GM23338 (cell line): ENCODE results near the gene PTP4A1. TPM values are rescaled to one million over a fixed set of nuclear protein-coding genes. Genes with fewer than 3 reads are reported as not detected.

ENCODE experiments used
- ATAC-seq: fragments of 200-7000 bp; cut with Tn5 transposase; 3 replicates; pipeline ENCODE4 v1.9.1; 2020
- DNase-seq: peaks from one replicate; pipeline ENCODE4 v3.0.0-alpha.2; 2015; ENCODE audit warnings: low spot score
- H2AFZ ChIP-seq: fragments of 200-600 bp; sonication (generic); 2 replicates; pipeline ENCODE4 v1.8.0; 2016; ENCODE audit warnings: antibody characterized with exemption, mild to moderate bottlenecking, moderate library complexity
- H3F3A ChIP-seq: fragments of 200-600 bp; sonication (generic); replicated peaks from 2 replicates; pipeline ENCODE4 v1.8.0; 2017; ENCODE audit warnings: antibody characterized with exemption, mixed run types, low read depth
- H3K27ac ChIP-seq: fragments of 200-600 bp; sonication (generic); 2 replicates; pipeline ENCODE4 v1.6.1; 2016; ENCODE audit warnings: low read depth
- H3K27me3 ChIP-seq: fragments of 200-600 bp; sonication (generic); 2 replicates; pipeline ENCODE4 v1.8.0; 2016; ENCODE audit warnings: mild to moderate bottlenecking, mixed run types, moderate library complexity; ENCODE audit not compliant: insufficient read depth
- H3K36me3 ChIP-seq: fragments of 200-600 bp; sonication (generic); 2 replicates; pipeline ENCODE4 v1.8.0; 2016; ENCODE audit warnings: mild to moderate bottlenecking; ENCODE audit not compliant: insufficient read depth
- H3K4me1 ChIP-seq: fragments of 200-600 bp; sonication (generic); 2 replicates; pipeline ENCODE4 v1.8.0; 2016; ENCODE audit warnings: mild to moderate bottlenecking, moderate library complexity; ENCODE audit not compliant: insufficient read depth
- H3K4me2 ChIP-seq: fragments of 200-600 bp; sonication (generic); 2 replicates; pipeline ENCODE4 v1.7.1; 2017; ENCODE audit warnings: mixed run types
- H3K4me3 ChIP-seq: fragments of 200-600 bp; sonication (generic); 2 replicates; pipeline ENCODE4 v1.6.1; 2016; ENCODE audit warnings: mixed run types
- H3K79me2 ChIP-seq: fragments of 200-600 bp; sonication (generic); replicated peaks from 2 replicates; pipeline ENCODE4 v1.8.0; 2017; ENCODE audit warnings: mild to moderate bottlenecking; ENCODE audit not compliant: insufficient read depth
- H3K9me2 ChIP-seq: fragments of 200-600 bp; sonication (generic); 2 replicates; pipeline ENCODE4 v1.8.0; 2017; ENCODE audit not compliant: insufficient read depth
- H4K20me1 ChIP-seq: fragments of 200-600 bp; sonication (generic); replicated peaks from 2 replicates; pipeline ENCODE4 v1.8.0; 2017; ENCODE audit warnings: mild to moderate bottlenecking; ENCODE audit not compliant: insufficient read depth
- H3K27ac Mint-ChIP-seq: 2 replicates; pipeline ENCODE4 v1.8.0; 2020; ENCODE audit warnings: inconsistent platforms, mild to moderate bottlenecking, moderate library complexity, mixed read lengths
- H3K27me3 Mint-ChIP-seq: 3 replicates; pipeline ENCODE4 v1.8.0; 2022; ENCODE audit warnings: low read depth, mild to moderate bottlenecking, moderate library complexity, mixed read lengths, inconsistent platforms; ENCODE audit not compliant: insufficient read depth, poor library complexity
- H3K36me3 Mint-ChIP-seq: 3 replicates; pipeline ENCODE4 v1.8.0; 2021; ENCODE audit warnings: low read depth, mild to moderate bottlenecking, inconsistent platforms, moderate library complexity, mixed read lengths
- H3K4me1 Mint-ChIP-seq: 3 replicates; pipeline ENCODE4 v1.8.0; 2020; ENCODE audit warnings: mild to moderate bottlenecking, inconsistent platforms, mixed read lengths
- H3K4me3 Mint-ChIP-seq: 3 replicates; pipeline ENCODE4 v1.8.0; 2021; ENCODE audit warnings: moderate library complexity, mild to moderate bottlenecking, inconsistent platforms, mixed read lengths
- H3K9me3 Mint-ChIP-seq: 3 replicates; pipeline ENCODE4 v1.8.0; 2020; ENCODE audit warnings: moderate library complexity, mild to moderate bottlenecking, inconsistent platforms, mixed read lengths
- CTCF ChIP-seq, 2 experiments: fragments of 200-600 bp in 1 of 2; sonication (generic) in 1 of 2; conservative IDR thresholded peaks; 2 replicates each; pipeline versions ENCODE4 v1.5.1 to v1.6.1; 2016 to 2017; ENCODE audit warnings: antibody characterized with exemption in 2 of 2, low read depth in 2 of 2, mild to moderate bottlenecking in 2 of 2, moderate library complexity in 1 of 2
- EZH2 ChIP-seq: fragments of 200-600 bp; sonication (generic); IDR thresholded peaks from one replicate; pipeline ENCODE4 v1.8.0; 2017; ENCODE audit warnings: antibody characterized with exemption, mild to moderate bottlenecking, low read depth; ENCODE audit not compliant: unreplicated experiment
- EZH2phosphoT487 ChIP-seq: fragments of 200-600 bp; sonication (generic); IDR thresholded peaks from one replicate; pipeline ENCODE4 v1.8.1; 2018; ENCODE audit warnings: antibody characterized with exemption; ENCODE audit not compliant: unreplicated experiment
- JUNB ChIP-seq: IDR thresholded peaks from one replicate; pipeline ENCODE4 v1.6.1; 2016; ENCODE audit warnings: antibody characterized with exemption; ENCODE audit not compliant: unreplicated experiment
- NANOG ChIP-seq: IDR thresholded peaks from 2 replicates; pipeline ENCODE4 v1.6.1; 2016; ENCODE audit warnings: antibody characterized with exemption, borderline replicate concordance
- POLR2AphosphoS5 ChIP-seq: IDR thresholded peaks from 2 replicates; pipeline ENCODE4 v1.6.1; 2016; ENCODE audit warnings: antibody characterized with exemption, low read depth
- STAT1 ChIP-seq: IDR thresholded peaks from one replicate; pipeline ENCODE4 v1.6.1; 2016; ENCODE audit warnings: antibody characterized with exemption; ENCODE audit not compliant: unreplicated experiment
- ZNF114 ChIP-seq: fragments of 250-450 bp; sonication (Bioruptor Pico); IDR thresholded peaks from 2 replicates; pipeline ENCODE4 v1.5.0; 2020; ENCODE audit warnings: mild to moderate bottlenecking, moderate library complexity
- ZNF331 ChIP-seq: fragments of 250-450 bp; sonication (Bioruptor Pico); IDR thresholded peaks from 2 replicates; pipeline ENCODE4 v1.5.0; 2020; ENCODE audit warnings: low read depth, mild to moderate bottlenecking, moderate library complexity
- polyA plus RNA-seq: library from polyadenylated mRNA; unstranded; fragments of >200 nt; fragmentation: Nextera tagmentation; extraction: Ambion mirVana; gene quantifications from 2 replicates; pipeline ENCODE4 v1.2.1, GENCODE V29; 2016
- total RNA-seq: library from RNA; depleted of rRNA; stranded (reverse); fragments of >200 nt; shearing (Covaris generic); gene quantifications from 2 replicates; pipeline ENCODE4 v1.2.3, GENCODE V29; 2014
- TF ChIP-seq, protein P1 (sequence below): IDR thresholded peaks from 2 replicates; pipeline ENCODE4 v1.6.1; 2016; ENCODE audit warnings: antibody characterized with exemption
- TF ChIP-seq, protein P2 (sequence below): IDR thresholded peaks from one replicate; pipeline ENCODE4 v1.6.1; 2018; ENCODE audit warnings: antibody characterized with exemption; ENCODE audit not compliant: unreplicated experiment

Gene PTP4A1
- total and polyA plus RNA-seq, 2 experiments from 2014 or later = 99.0 to 102 TPM

- Mint-ChIP-seq H3K4me3 (peak overlapping the region; percentile 87), H3K27ac (peak overlapping the region; percentile 98), H3K9me3 (peaks cover 11% of the 10 kb centered on the region), H3K4me1 (peaks cover 20% of the 10 kb centered on the region), H3K27me3 (peaks cover 10% of the 10 kb centered on the region), H3K36me3 (peaks cover 24% of the 10 kb centered on the region)
- H3K27me3 ChIP-seq = no peaks in the 10 kb centered on the region
- no peaks in the 10 kb centered on the region for H3K9me2 ChIP-seq
- H3K4me1 ChIP-seq = peaks cover 17% of the 10 kb centered on the region
- TF ChIP-seq STAT1 = no peak
- TF ChIP-seq, protein P1, sequence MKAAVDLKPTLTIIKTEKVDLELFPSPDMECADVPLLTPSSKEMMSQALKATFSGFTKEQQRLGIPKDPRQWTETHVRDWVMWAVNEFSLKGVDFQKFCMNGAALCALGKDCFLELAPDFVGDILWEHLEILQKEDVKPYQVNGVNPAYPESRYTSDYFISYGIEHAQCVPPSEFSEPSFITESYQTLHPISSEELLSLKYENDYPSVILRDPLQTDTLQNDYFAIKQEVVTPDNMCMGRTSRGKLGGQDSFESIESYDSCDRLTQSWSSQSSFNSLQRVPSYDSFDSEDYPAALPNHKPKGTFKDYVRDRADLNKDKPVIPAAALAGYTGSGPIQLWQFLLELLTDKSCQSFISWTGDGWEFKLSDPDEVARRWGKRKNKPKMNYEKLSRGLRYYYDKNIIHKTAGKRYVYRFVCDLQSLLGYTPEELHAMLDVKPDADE = no peak
- TF ChIP-seq JUNB = no peak
- no peak for TF ChIP-seq NANOG
- TF ChIP-seq POLR2AphosphoS5 = no peak
- TF ChIP-seq, protein P2, sequence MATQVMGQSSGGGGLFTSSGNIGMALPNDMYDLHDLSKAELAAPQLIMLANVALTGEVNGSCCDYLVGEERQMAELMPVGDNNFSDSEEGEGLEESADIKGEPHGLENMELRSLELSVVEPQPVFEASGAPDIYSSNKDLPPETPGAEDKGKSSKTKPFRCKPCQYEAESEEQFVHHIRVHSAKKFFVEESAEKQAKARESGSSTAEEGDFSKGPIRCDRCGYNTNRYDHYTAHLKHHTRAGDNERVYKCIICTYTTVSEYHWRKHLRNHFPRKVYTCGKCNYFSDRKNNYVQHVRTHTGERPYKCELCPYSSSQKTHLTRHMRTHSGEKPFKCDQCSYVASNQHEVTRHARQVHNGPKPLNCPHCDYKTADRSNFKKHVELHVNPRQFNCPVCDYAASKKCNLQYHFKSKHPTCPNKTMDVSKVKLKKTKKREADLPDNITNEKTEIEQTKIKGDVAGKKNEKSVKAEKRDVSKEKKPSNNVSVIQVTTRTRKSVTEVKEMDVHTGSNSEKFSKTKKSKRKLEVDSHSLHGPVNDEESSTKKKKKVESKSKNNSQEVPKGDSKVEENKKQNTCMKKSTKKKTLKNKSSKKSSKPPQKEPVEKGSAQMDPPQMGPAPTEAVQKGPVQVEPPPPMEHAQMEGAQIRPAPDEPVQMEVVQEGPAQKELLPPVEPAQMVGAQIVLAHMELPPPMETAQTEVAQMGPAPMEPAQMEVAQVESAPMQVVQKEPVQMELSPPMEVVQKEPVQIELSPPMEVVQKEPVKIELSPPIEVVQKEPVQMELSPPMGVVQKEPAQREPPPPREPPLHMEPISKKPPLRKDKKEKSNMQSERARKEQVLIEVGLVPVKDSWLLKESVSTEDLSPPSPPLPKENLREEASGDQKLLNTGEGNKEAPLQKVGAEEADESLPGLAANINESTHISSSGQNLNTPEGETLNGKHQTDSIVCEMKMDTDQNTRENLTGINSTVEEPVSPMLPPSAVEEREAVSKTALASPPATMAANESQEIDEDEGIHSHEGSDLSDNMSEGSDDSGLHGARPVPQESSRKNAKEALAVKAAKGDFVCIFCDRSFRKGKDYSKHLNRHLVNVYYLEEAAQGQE = no peak
- TF ChIP-seq EZH2phosphoT487 = no peak
- TF ChIP-seq ZNF331 (CRISPR knock-in tag) = no peak
- TF ChIP-seq ZNF114 (CRISPR knock-in tag) = no peak
- DNase-seq = peak; percentile 56
- peak overlapping the region; percentile 68 for H3K4me3 ChIP-seq
- peaks cover 8% of the 10 kb centered on the region; the same call in 1 of the 2 replicates for H3K36me3 ChIP-seq
- peak overlapping the region; percentile 84 for H3K4me2 ChIP-seq
- peaks cover 18% of the 10 kb centered on the region for H4K20me1 ChIP-seq
- H3F3A ChIP-seq = 0 out of 2 replicates have a peak, but pooled peaks cover 4% of the 10 kb centered on the region
- peaks cover 39% of the 10 kb centered on the region for H3K79me2 ChIP-seq
- ATAC-seq = peak; percentile 0; the same call in 1 of the 3 replicates
- H2AFZ ChIP-seq = peak overlapping the region; percentile 50; the same call in 1 of the 2 replicates
- peak overlapping the region; percentile 98 for H3K27ac ChIP-seq
Observed at GRCh38 chr6:63571361-63572043, 778 bp upstream of the PTP4A1 start.

DNA sequence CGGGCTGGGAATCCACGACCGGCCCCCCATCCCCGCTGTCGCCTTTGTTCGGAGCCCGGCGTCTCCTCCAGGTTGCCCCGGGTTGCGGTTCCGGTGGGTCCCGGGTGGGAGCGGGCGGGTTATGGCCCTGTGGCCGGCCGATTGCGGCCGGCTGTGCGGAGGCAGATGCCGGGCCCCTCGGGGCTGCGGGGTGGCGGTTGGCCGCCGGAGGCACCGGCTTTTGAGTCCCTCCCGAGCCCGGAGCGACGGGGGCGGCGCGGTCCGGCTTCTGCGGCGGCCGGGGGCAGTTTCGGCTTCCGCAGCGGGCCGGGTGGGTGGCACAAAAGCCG, 431 bp downstream of the PTP4A1 start:
- peaks cover 20% of the 10 kb centered on the region; the same call in 1 of the 2 replicates for H3K36me3 ChIP-seq
- H3K79me2 ChIP-seq = peaks cover 50% of the 10 kb centered on the region
- Mint-ChIP-seq H3K4me3 (peak overlapping the region; percentile 97), H3K27ac (peak overlapping the region; percentile 99), H3K4me1 (peaks cover 16% of the 10 kb centered on the region), H3K36me3 (peaks cover 35% of the 10 kb centered on the region), H3K27me3 (peaks cover 10% of the 10 kb centered on the region), H3K9me3 (peaks cover 4% of the 10 kb centered on the region)
- H3K4me3 ChIP-seq = peak overlapping the region; percentile 68
- H2AFZ ChIP-seq = no peak overlapping the region
- no peaks in the 10 kb centered on the region for H3K27me3 ChIP-seq
- no peaks in the 10 kb centered on the region for H3K9me2 ChIP-seq
- peak overlapping the region; percentile 87 for H3K4me2 ChIP-seq
- 0 out of 2 replicates have a peak, but pooled peaks cover 4% of the 10 kb centered on the region for H3F3A ChIP-seq
- ATAC-seq = peak; percentile 1
- peaks cover 13% of the 10 kb centered on the region for H3K4me1 ChIP-seq
- DNase-seq = no peak
- peaks cover 27% of the 10 kb centered on the region for H4K20me1 ChIP-seq
- H3K27ac ChIP-seq = peak overlapping the region; percentile 91
- TF ChIP-seq, protein P2 = no peak
- no peak for TF ChIP-seq CTCF (conservative IDR thresholded peaks at IDR 0.05; ENCODE audit: low read depth in 2 of 2)
- no peak for TF ChIP-seq NANOG
- TF ChIP-seq EZH2phosphoT487 = no peak
- TF ChIP-seq, protein P1 = no peak
- TF ChIP-seq ZNF331 (CRISPR knock-in tag) = no peak
- no peak for TF ChIP-seq ZNF114 (CRISPR knock-in tag)
- no peak for TF ChIP-seq JUNB
- TF ChIP-seq POLR2AphosphoS5 = no peak
- no peak for TF ChIP-seq STAT1
- TF ChIP-seq EZH2 = no peak
